Measurements from ENCODE around the gene MBOAT2. TPM values are rescaled to one million over a fixed set of nuclear protein-coding genes. Genes with fewer than 3 reads are reported as not detected.

The MBOAT2 gene
- total RNA-seq, 2 donors from 2014 or later = 3.5 to 7.7 TPM

GRCh38 chr2:8997108-8997507, 6.4 kb downstream of the MBOAT2 start:
- H3K27me3 Mint-ChIP-seq (ENCODE audit: low read depth) = peaks cover 2% of the 10 kb centered on the region
- ATAC-seq (replicated peaks in 1 of 2) (no peak), DNase-seq (no peak)
- H3K27ac Mint-ChIP-seq = no peak overlapping the region
- no peaks in the 10 kb centered on the region for H3K9me3 Mint-ChIP-seq
- no peak overlapping the region for H3K4me3 Mint-ChIP-seq
- H3K4me1 Mint-ChIP-seq (ENCODE audit: low read depth) = no peaks in the 10 kb centered on the region
- no peaks in the 10 kb centered on the region for H3K36me3 Mint-ChIP-seq (ENCODE audit: insufficient read depth in 2 of 2)

- no peaks in the 10 kb centered on the region for H3K9me3 Mint-ChIP-seq
- H3K27me3 Mint-ChIP-seq (ENCODE audit: low read depth) = no peaks in the 10 kb centered on the region
- no peak overlapping the region for H3K4me3 Mint-ChIP-seq
Measured at GRCh38 chr2:8996006-8996405, 7.5 kb downstream of the MBOAT2 start.

GRCh38 chr2:8994386-8994785, 9.1 kb downstream of the MBOAT2 start:
- Mint-ChIP-seq H3K36me3 (ENCODE audit: insufficient read depth in 2 of 2) (no peaks in the 10 kb centered on the region), H3K4me1 (ENCODE audit: low read depth) (no peaks in the 10 kb centered on the region), H3K27me3 (ENCODE audit: low read depth) (no peaks in the 10 kb centered on the region), H3K9me3 (no peaks in the 10 kb centered on the region), H3K27ac (no peak overlapping the region), H3K4me3 (no peak overlapping the region)
- no peak for DNase-seq
- ATAC-seq (replicated peaks in 1 of 2) = no peak

More at GRCh38 chr2:8996006-8996405, 7.5 kb downstream of the MBOAT2 start:
- no peak for ATAC-seq (replicated peaks in 1 of 2)
- Mint-ChIP-seq H3K4me1 (ENCODE audit: low read depth) (no peaks in the 10 kb centered on the region), H3K36me3 (ENCODE audit: insufficient read depth in 2 of 2) (no peaks in the 10 kb centered on the region), H3K27ac (no peak overlapping the region)
- no peak for DNase-seq

GRCh38 chr2:8993902-8994278, 9.6 kb downstream of the MBOAT2 start:
- ATAC-seq (replicated peaks in 1 of 2) (no peak), DNase-seq (no peak)
- Mint-ChIP-seq H3K27ac (no peak overlapping the region), H3K4me1 (ENCODE audit: low read depth) (no peaks in the 10 kb centered on the region), H3K36me3 (ENCODE audit: insufficient read depth in 2 of 2) (no peaks in the 10 kb centered on the region), H3K4me3 (no peak overlapping the region), H3K9me3 (no peaks in the 10 kb centered on the region), H3K27me3 (ENCODE audit: low read depth) (no peaks in the 10 kb centered on the region)

- Mint-ChIP-seq H3K36me3 (ENCODE audit: insufficient read depth in 2 of 2) (no peaks in the 10 kb centered on the region), H3K9me3 (no peaks in the 10 kb centered on the region), H3K27me3 (ENCODE audit: low read depth) (no peaks in the 10 kb centered on the region), H3K27ac (no peak overlapping the region), H3K4me3 (no peak overlapping the region), H3K4me1 (ENCODE audit: low read depth) (no peaks in the 10 kb centered on the region)
- ATAC-seq (replicated peaks in 1 of 2) (no peak), DNase-seq (no peak)
Measured at GRCh38 chr2:8993196-8993901, 10.1 kb downstream of the MBOAT2 start.

GRCh38 chr2:8992643-8993042, 10.8 kb downstream of the MBOAT2 start:
- Mint-ChIP-seq H3K4me1 (ENCODE audit: low read depth) (no peaks in the 10 kb centered on the region), H3K4me3 (no peak overlapping the region), H3K36me3 (ENCODE audit: insufficient read depth in 2 of 2) (no peaks in the 10 kb centered on the region), H3K27ac (no peak overlapping the region), H3K27me3 (ENCODE audit: low read depth) (no peaks in the 10 kb centered on the region), H3K9me3 (no peaks in the 10 kb centered on the region)
- DNase-seq = no peak
- no peak for ATAC-seq (replicated peaks in 1 of 2)

- Mint-ChIP-seq H3K27me3 (ENCODE audit: low read depth) (peaks cover 7% of the 10 kb centered on the region), H3K36me3 (ENCODE audit: insufficient read depth in 2 of 2) (no peaks in the 10 kb centered on the region), H3K9me3 (no peaks in the 10 kb centered on the region), H3K4me3 (no peak overlapping the region), H3K4me1 (ENCODE audit: low read depth) (no peaks in the 10 kb centered on the region), H3K27ac (no peak overlapping the region)
- DNase-seq = no peak
- ATAC-seq (replicated peaks in 1 of 2) = no peak
Measured at GRCh38 chr2:8989536-8990079, 13.9 kb downstream of the MBOAT2 start.

- H3K4me3 Mint-ChIP-seq = no peak overlapping the region
- DNase-seq (no peak), ATAC-seq (replicated peaks in 1 of 2) (no peak)
- peaks cover 7% of the 10 kb centered on the region for H3K27me3 Mint-ChIP-seq (ENCODE audit: low read depth)
- H3K9me3 Mint-ChIP-seq = no peaks in the 10 kb centered on the region
- no peaks in the 10 kb centered on the region for H3K4me1 Mint-ChIP-seq (ENCODE audit: low read depth)
- H3K36me3 Mint-ChIP-seq (ENCODE audit: insufficient read depth in 2 of 2) = no peaks in the 10 kb centered on the region
- no peak overlapping the region for H3K27ac Mint-ChIP-seq
Measured at GRCh38 chr2:8987410-8987809, 16.1 kb downstream of the MBOAT2 start.

GRCh38 chr2:8986327-8986976, 17.0 kb downstream of the MBOAT2 start:
- H3K9me3 Mint-ChIP-seq = no peaks in the 10 kb centered on the region
- DNase-seq = peak; percentile 3 to 29
- H3K4me1 Mint-ChIP-seq (ENCODE audit: low read depth) = no peaks in the 10 kb centered on the region
- H3K27me3 Mint-ChIP-seq (ENCODE audit: low read depth) = peaks cover 7% of the 10 kb centered on the region
- peak in 1 of 2 donors; percentile 52 for ATAC-seq (replicated peaks in 1 of 2)
- H3K4me3 Mint-ChIP-seq = no peak overlapping the region
- H3K36me3 Mint-ChIP-seq (ENCODE audit: insufficient read depth in 2 of 2) = no peaks in the 10 kb centered on the region
- no peak overlapping the region for H3K27ac Mint-ChIP-seq

- no peaks in the 10 kb centered on the region for H3K9me3 Mint-ChIP-seq
- H3K27ac Mint-ChIP-seq = no peak overlapping the region
- no peak for ATAC-seq (replicated peaks in 1 of 2)
Measured at GRCh38 chr2:8985561-8986326, 17.7 kb downstream of the MBOAT2 start.

GRCh38 chr2:8984855-8985254, 18.6 kb downstream of the MBOAT2 start:
- H3K27me3 Mint-ChIP-seq (ENCODE audit: low read depth) = peaks cover 7% of the 10 kb centered on the region
- no peaks in the 10 kb centered on the region for H3K9me3 Mint-ChIP-seq
- no peaks in the 10 kb centered on the region for H3K4me1 Mint-ChIP-seq (ENCODE audit: low read depth)
- H3K27ac Mint-ChIP-seq = no peak overlapping the region
- no peak overlapping the region for H3K4me3 Mint-ChIP-seq
- ATAC-seq (replicated peaks in 1 of 2) = no peak
- no peak for DNase-seq
- H3K36me3 Mint-ChIP-seq (ENCODE audit: insufficient read depth in 2 of 2) = no peaks in the 10 kb centered on the region

More at GRCh38 chr2:8985561-8986326, 17.7 kb downstream of the MBOAT2 start:
- DNase-seq = no peak
- Mint-ChIP-seq H3K27me3 (ENCODE audit: low read depth) (peaks cover 7% of the 10 kb centered on the region), H3K4me1 (ENCODE audit: low read depth) (no peaks in the 10 kb centered on the region), H3K36me3 (ENCODE audit: insufficient read depth in 2 of 2) (no peaks in the 10 kb centered on the region), H3K4me3 (no peak overlapping the region)

GRCh38 chr2:8984157-8984556, 19.3 kb downstream of the MBOAT2 start:
- H3K27ac Mint-ChIP-seq = no peak overlapping the region
- no peaks in the 10 kb centered on the region for H3K36me3 Mint-ChIP-seq (ENCODE audit: insufficient read depth in 2 of 2)

GRCh38 chr2:8983571-8983970, 19.9 kb downstream of the MBOAT2 start:
- Mint-ChIP-seq H3K4me3 (no peak overlapping the region), H3K9me3 (no peaks in the 10 kb centered on the region), H3K36me3 (ENCODE audit: insufficient read depth in 2 of 2) (no peaks in the 10 kb centered on the region), H3K27me3 (ENCODE audit: low read depth) (peaks cover 7% of the 10 kb centered on the region), H3K27ac (no peak overlapping the region), H3K4me1 (ENCODE audit: low read depth) (no peaks in the 10 kb centered on the region)
- no peak for DNase-seq
- ATAC-seq (replicated peaks in 1 of 2) = no peak

More at GRCh38 chr2:8984157-8984556, 19.3 kb downstream of the MBOAT2 start:
- ATAC-seq (replicated peaks in 1 of 2) = no peak
- Mint-ChIP-seq H3K4me3 (no peak overlapping the region), H3K27me3 (ENCODE audit: low read depth) (peaks cover 7% of the 10 kb centered on the region), H3K4me1 (ENCODE audit: low read depth) (no peaks in the 10 kb centered on the region), H3K9me3 (no peaks in the 10 kb centered on the region)
- DNase-seq = no peak

Data from activated T-cell treated with anti-CD3 and anti-CD28 coated beads, Interleukin-2, amount 50 U/mL, for 72 hours (primary cell).